CD14-positive monocyte (primary cell): ENCODE results near the gene KREMEN1. TPM values are rescaled to one million over a fixed set of nuclear protein-coding genes. Genes with fewer than 3 reads are reported as not detected.
A peak's percentile ranks its signal among the peaks of the same experiment; 100 is the strongest.
"Not testable (repeated sequence)": the region's sequence is repeated elsewhere in the genome, so short reads cannot be mapped to it uniquely, and the experiment has no call there.

Source experiments
- DNase-seq, 3 donors: peaks; one replicate each; pipeline ENCODE4 v3.0.0-alpha.2; 2011 to 2022
- H2AFZ ChIP-seq: 2 replicates; pipeline ENCODE4 v1.6.0; 2012; ENCODE audit warnings: mild to moderate bottlenecking, low read depth, low read length, inconsistent platforms; ENCODE audit not compliant: insufficient read depth, poor library complexity, severe bottlenecking
- H3K27ac ChIP-seq, 2 donors: 1 replicate in 1 of 2; 2 replicates in 1 of 2; pipeline ENCODE4 v1.5.1; 2012 to 2013; ENCODE audit warnings: low read length in 2 of 2, control low read depth in 1 of 2, inconsistent platforms in 1 of 2, low read depth in 1 of 2, mild to moderate bottlenecking in 1 of 2
- H3K27me3 ChIP-seq, 2 donors: one replicate each; pipeline versions ENCODE4 v1.6.0 to v1.6.1; 2011 to 2013; ENCODE audit warnings: low read length in 2 of 2; ENCODE audit not compliant: control insufficient read depth in 2 of 2, insufficient read depth in 2 of 2
- H3K36me3 ChIP-seq, 2 donors: replicated peaks in 1 of 2; 1 replicate in 1 of 2; 2 replicates in 1 of 2; pipeline versions ENCODE4 v1.5.1 to v1.6.1; 2012 to 2013; ENCODE audit warnings: low read length in 2 of 2, control low read depth in 1 of 2, inconsistent platforms in 1 of 2, mild to moderate bottlenecking in 1 of 2; ENCODE audit not compliant: insufficient read depth in 2 of 2, control insufficient read depth in 1 of 2
- H3K4me1 ChIP-seq, 2 donors: 1 replicate in 1 of 2; 2 replicates in 1 of 2; pipeline versions ENCODE4 v1.5.1 to v1.6.1; 2012 to 2013; ENCODE audit warnings: low read length in 2 of 2, control low read depth in 1 of 2, inconsistent platforms in 1 of 2, mild to moderate bottlenecking in 1 of 2, moderate library complexity in 1 of 2; ENCODE audit not compliant: insufficient read depth in 2 of 2, control insufficient read depth in 1 of 2
- H3K4me2 ChIP-seq: replicated peaks from 2 replicates; pipeline ENCODE3; 2012; ENCODE audit warnings: low read length, moderate library complexity, mild to moderate bottlenecking; ENCODE audit not compliant: poor library complexity, severe bottlenecking; ENCODE audit errors: extremely low read depth
- H3K4me3 ChIP-seq, 3 experiments: fragments of 200-600 bp in 1 of 3; sonication (generic) in 1 of 3; replicated peaks in 1 of 3; 1 replicate in 2 of 3; 2 replicates in 1 of 3; pipeline ENCODE4 v1.5.1; 2011 to 2013; ENCODE audit warnings: low read length in 3 of 3, mild to moderate bottlenecking in 3 of 3, control low read depth in 2 of 3, low read depth in 2 of 3, inconsistent platforms in 1 of 3, moderate library complexity in 1 of 3
- H3K79me2 ChIP-seq: 2 replicates; pipeline ENCODE4 v1.6.0; 2012; ENCODE audit warnings: mild to moderate bottlenecking, control low read depth, inconsistent platforms, low read length, moderate library complexity; ENCODE audit not compliant: insufficient read depth
- H3K9ac ChIP-seq: 2 replicates; pipeline ENCODE4 v1.6.0; 2017; ENCODE audit warnings: low read length, mild to moderate bottlenecking; ENCODE audit not compliant: insufficient read depth, poor library complexity, severe bottlenecking
- H3K9me3 ChIP-seq, 2 donors: replicated peaks in 1 of 2; 1 replicate in 1 of 2; 2 replicates in 1 of 2; pipeline versions ENCODE4 v1.5.1 to v1.6.1; 2012 to 2013; ENCODE audit warnings: low read length in 2 of 2, control low read depth in 1 of 2; ENCODE audit not compliant: control insufficient read depth in 1 of 2, insufficient read depth in 1 of 2
- H4K20me1 ChIP-seq: 2 replicates; pipeline ENCODE4 v1.6.0; 2012; ENCODE audit warnings: mild to moderate bottlenecking, low read length, control low read depth, moderate library complexity; ENCODE audit not compliant: insufficient read depth
- H3K27ac Mint-ChIP-seq, 7 donors: one replicate each; pipeline ENCODE4 v1.8.0; 2020; ENCODE audit warnings: mild to moderate bottlenecking in 7 of 7, mixed read lengths in 7 of 7, moderate library complexity in 6 of 7, inconsistent platforms in 2 of 7
- H3K27me3 Mint-ChIP-seq, 3 donors: one replicate each; pipeline ENCODE4 v1.8.0; 2021 to 2022; ENCODE audit warnings: low read depth in 3 of 3, mild to moderate bottlenecking in 3 of 3, mixed read lengths in 3 of 3, moderate library complexity in 3 of 3, inconsistent platforms in 1 of 3
- H3K36me3 Mint-ChIP-seq, 2 donors: one replicate each; pipeline ENCODE4 v1.8.0; 2020; ENCODE audit warnings: mixed read lengths in 2 of 2, inconsistent platforms in 1 of 2, mild to moderate bottlenecking in 1 of 2
- H3K4me1 Mint-ChIP-seq: one replicate; pipeline ENCODE4 v1.8.0; 2020; ENCODE audit warnings: mild to moderate bottlenecking, mixed read lengths
- H3K4me3 Mint-ChIP-seq, 2 donors: one replicate each; pipeline ENCODE4 v1.8.0; 2020; ENCODE audit warnings: mild to moderate bottlenecking in 2 of 2, mixed read lengths in 2 of 2, moderate library complexity in 1 of 2
- H3K9me3 Mint-ChIP-seq, 7 donors: one replicate each; pipeline ENCODE4 v1.8.0; 2020 to 2022; ENCODE audit warnings: mixed read lengths in 7 of 7, mild to moderate bottlenecking in 6 of 7, moderate library complexity in 6 of 7, inconsistent platforms in 2 of 7
- CTCF ChIP-seq: fragments of 200-600 bp; IDR thresholded peaks from one replicate; pipeline ENCODE4 v1.8.0; 2022; ENCODE audit warnings: antibody characterized with exemption, mild to moderate bottlenecking
- WGBS: methylation state at CpG from one replicate; pipeline ENCODE4 v1.1.5; 2013; ENCODE audit warnings: missing lambda C conversion rate; ENCODE audit not compliant: insufficient coverage; 5-methylcytosine and 5-hydroxymethylcytosine counted together
- intact Hi-C, 2 donors: fragments of 100-400 bp; cut with micrococcal nuclease; formaldehyde crosslinking; loops; one replicate each; pipeline versions ENCODE4 v1.15.0 to v1.15.1; 2023
- polyA plus RNA-seq, 3 donors: library from polyadenylated mRNA; depleted of rRNA in 1 of 3; unstranded in 2 of 3; stranded (reverse) in 1 of 3; fragments of 300-500 nt in 2 of 3; fragments of >200 nt in 1 of 3; fragmentation: Illumina TruSeq in 2 of 3; gene quantifications; 1 replicate in 2 of 3; 2 replicates in 1 of 3; pipeline ENCODE4 v1.2.3, GENCODE V29; 2012 to 2021

KREMEN1 gene
- polyA plus RNA-seq, 3 donors: 0.47 to 1.6 (median 0.69) TPM

GRCh38 chr22:29116397-29117123, 43.7 kb downstream of the KREMEN1 start:
- peaks cover 15 to 24% of the 10 kb centered on the region in 2 donors for H3K4me1 ChIP-seq
- Mint-ChIP-seq H3K4me3 (no peak overlapping the region), H3K27me3 (peaks cover 7 to 9% (median 9%) of the 10 kb centered on the region in 3 donors), H3K36me3 (no peaks in the 10 kb centered on the region), H3K27ac (peak overlapping the region in 5 of 7 donors; percentile 30 to 94 (median 53)), H3K4me1 (peaks cover 23% of the 10 kb centered on the region), H3K9me3 (peaks cover 0 to 7% (median 4%) of the 10 kb centered on the region in 7 donors)
- WGBS: 83% methylated on average over 1 of the region's 3 CpGs
- H3K4me3 ChIP-seq: no peak overlapping the region
- TF ChIP-seq CTCF: no peak
- H3K27ac ChIP-seq: no peak overlapping the region
- H3K9me3 ChIP-seq: no peaks in the 10 kb centered on the region
- no peak overlapping the region for H3K4me2 ChIP-seq
- peaks cover 2 to 5% of the 10 kb centered on the region in 2 donors for H3K27me3 ChIP-seq
- H3K9ac ChIP-seq: no peak overlapping the region
- intact Hi-C loops: no loop called here
- H4K20me1 ChIP-seq: no peaks in the 10 kb centered on the region
- no peak overlapping the region for H2AFZ ChIP-seq
- no peak for DNase-seq
- no peaks in the 10 kb centered on the region for H3K79me2 ChIP-seq
- no peaks in the 10 kb centered on the region for H3K36me3 ChIP-seq

- H3K4me3 ChIP-seq: peak overlapping the region in 1 of 3 experiments; percentile 28
- peaks cover 5 to 9% (median 7%) of the 10 kb centered on the region in 3 donors for H3K27me3 Mint-ChIP-seq
- peaks cover 2 to 5% of the 10 kb centered on the region in 2 donors for H3K27me3 ChIP-seq
- no peak overlapping the region for H3K9ac ChIP-seq
- intact Hi-C loops: no loop called here
- peaks cover 0 to 7% (median 4%) of the 10 kb centered on the region in 7 donors for H3K9me3 Mint-ChIP-seq
- H3K4me1 ChIP-seq: peaks cover 15 to 24% of the 10 kb centered on the region in 2 donors
- peak overlapping the region; percentile 87 to 97 (median 94) for H3K27ac Mint-ChIP-seq
- peak; percentile 76 to 84 (median 82) for DNase-seq
- no peaks in the 10 kb centered on the region for H3K36me3 Mint-ChIP-seq
- H2AFZ ChIP-seq: peak overlapping the region; percentile 68
- peak overlapping the region; percentile 21 to 81 for H3K27ac ChIP-seq
- no peaks in the 10 kb centered on the region for H3K79me2 ChIP-seq
- H3K4me2 ChIP-seq: peak overlapping the region; percentile 48
- H3K36me3 ChIP-seq: no peaks in the 10 kb centered on the region
- H3K4me1 Mint-ChIP-seq: peaks cover 23% of the 10 kb centered on the region
- WGBS: 20% methylated on average over 1 of the region's 6 CpGs
- H3K4me3 Mint-ChIP-seq: peak overlapping the region in 1 of 2 donors; percentile 69
- no peak for TF ChIP-seq CTCF
- H4K20me1 ChIP-seq: no peaks in the 10 kb centered on the region
- H3K9me3 ChIP-seq: no peaks in the 10 kb centered on the region
Measured at GRCh38 chr22:29117799-29118477, 45.1 kb downstream of the KREMEN1 start.

GRCh38 chr22:29120098-29120912, 47.5 kb downstream of the KREMEN1 start:
- H3K9ac ChIP-seq, H3K9me3 ChIP-seq, H2AFZ ChIP-seq, H3K36me3 ChIP-seq, H3K27me3 Mint-ChIP-seq, H3K27ac ChIP-seq, intact Hi-C loops, H3K4me3 ChIP-seq, H3K4me2 ChIP-seq, H3K27me3 ChIP-seq, H3K9me3 Mint-ChIP-seq, DNase-seq, H3K36me3 Mint-ChIP-seq, H3K79me2 ChIP-seq, H4K20me1 ChIP-seq: not testable (repeated sequence)
- Mint-ChIP-seq H3K27ac (peak overlapping the region in 1 of 7 donors; percentile 26), H3K4me1 (peaks cover 23% of the 10 kb centered on the region), H3K4me3 (peak overlapping the region in 1 of 2 donors; percentile 33)
- 95% methylated on average over 4 of the region's 7 CpGs for WGBS
- H3K4me1 ChIP-seq: peaks cover 15 to 24% of the 10 kb centered on the region in 2 donors
